DMS53 treated with DMSO at 0.1 percent for 48 hours (cell line): Measurements from ENCODE around the gene TCF4.
A peak's percentile ranks its signal among the peaks of the same experiment; 100 is the strongest.

Experiments
- DNase-seq: peaks from one replicate; lab custom pipeline; 2025; ENCODE audit not compliant: unreplicated experiment; lab: John Stamatoyannopoulos, UW

Gene TCF4

DNA sequence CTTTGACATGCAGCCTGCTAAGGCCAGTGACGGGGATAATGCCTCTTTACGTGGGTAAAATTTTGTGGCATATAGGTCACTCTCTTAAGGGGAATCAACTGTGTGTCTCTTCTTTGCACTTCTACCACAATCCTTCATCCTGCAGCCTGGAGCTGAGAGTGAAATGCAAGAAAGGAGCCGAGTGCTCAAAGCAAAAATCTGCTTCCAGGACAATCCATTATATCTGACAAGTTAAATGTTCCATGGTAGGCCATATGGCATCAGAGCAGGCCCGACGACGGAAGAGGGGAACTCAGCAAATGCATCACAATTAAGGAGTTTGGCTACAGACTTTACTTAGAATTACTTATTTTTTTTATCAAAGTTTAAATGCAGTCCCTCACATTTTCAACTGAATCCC is 171.2 kb downstream of the TCF4 start:
- no peak for DNase-seq

DNA sequence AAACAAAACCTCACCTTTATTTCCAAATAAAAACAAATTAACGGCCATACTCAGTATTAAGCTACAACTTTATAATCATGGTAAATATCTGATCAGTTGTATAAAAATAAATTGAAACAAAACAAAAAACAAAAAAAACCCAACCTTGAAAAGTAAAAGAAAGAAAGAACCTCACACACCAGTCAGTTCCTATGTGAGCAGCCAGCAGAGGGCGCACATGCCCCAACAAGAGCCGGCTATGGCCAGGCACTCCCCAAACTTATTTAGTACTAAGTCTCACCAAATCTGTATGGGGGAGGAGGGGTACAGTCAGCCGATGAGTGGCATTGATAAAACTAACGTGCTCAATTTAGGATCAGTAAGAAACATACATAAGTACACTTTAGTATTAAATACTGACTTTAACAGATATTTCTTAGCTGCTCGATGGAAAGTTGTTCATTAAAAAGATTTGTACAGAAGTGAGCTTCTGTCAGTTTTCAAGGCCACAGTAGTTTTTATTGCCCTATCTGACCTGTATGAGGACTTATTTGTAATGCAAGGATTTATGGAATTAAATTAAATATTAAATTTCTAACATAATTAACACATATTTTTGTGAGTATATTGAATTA is 172.6 kb downstream of the TCF4 start:
- DNase-seq: peak; percentile 78

DNA sequence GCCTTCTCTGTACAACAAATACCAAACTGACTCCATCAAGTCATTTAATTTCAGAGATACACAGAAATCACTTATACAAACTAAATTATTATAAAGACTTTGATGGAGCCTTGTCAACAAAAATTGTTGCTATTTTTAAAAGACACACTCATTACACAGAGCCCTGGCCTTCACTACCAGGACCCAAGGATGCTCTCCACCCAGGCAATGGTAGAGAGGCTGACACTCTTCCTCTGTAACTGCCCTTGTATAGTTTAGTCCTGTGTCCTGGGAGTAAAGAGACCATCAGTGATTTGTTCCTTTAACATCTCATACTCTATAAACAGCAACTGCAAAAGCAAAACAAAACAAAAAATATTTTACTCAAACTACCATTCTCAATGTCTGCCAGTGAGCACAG is 173.5 kb downstream of the TCF4 start:
- no peak for DNase-seq

DNA sequence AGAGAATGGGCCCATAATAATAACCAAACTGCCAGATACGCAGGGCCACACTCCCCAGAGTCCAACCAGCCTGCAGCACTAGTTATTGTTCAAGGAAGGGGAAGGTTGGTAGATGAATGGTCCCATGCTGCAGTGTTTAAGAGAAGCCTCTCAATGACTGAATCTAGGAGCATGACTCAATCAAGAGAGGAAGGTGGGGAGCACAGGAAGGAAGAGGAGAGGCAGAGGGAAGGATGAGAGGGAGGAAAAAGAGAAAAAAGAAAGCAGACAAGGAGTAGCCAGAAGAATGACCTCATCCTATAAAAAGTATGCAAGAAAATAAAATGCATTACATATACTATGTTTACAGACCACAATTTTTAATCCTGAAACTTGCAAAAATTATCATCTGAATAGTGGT is 174.5 kb downstream of the TCF4 start:
- no peak for DNase-seq

DNA sequence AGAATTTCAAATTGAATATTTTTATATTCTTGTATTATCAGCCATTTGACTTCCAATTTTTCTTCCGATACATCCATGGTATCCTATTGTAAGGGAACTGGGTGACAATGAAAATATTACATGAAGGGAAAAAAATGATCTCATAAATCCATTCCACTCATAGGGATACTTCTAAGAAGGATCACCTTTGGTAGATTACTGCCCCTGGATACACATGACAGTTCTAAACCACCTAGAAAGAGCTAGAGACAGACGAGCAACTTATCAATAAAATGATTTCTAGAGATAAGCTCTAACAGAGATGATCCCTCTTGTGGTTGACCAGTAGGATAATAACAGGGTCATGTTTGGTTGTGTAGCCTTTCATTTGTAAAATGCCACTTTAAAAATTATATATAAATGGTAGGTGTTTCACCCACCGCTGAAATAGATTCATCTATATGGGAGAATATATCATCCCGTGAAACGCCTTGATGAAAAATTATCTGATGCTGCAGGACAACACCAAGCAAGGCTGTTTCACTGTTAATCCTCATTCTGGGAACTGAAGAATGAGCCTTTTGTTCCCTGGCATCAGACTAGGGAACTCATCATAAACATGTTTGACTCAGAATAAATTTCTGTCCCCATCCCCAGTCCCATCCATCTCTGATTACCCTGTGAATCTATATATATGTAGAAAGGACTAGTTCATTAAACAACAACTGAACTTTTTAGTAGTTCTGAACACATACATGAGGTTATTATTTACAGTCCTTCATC is 180.0 kb downstream of the TCF4 start:
- no peak for DNase-seq

DNA sequence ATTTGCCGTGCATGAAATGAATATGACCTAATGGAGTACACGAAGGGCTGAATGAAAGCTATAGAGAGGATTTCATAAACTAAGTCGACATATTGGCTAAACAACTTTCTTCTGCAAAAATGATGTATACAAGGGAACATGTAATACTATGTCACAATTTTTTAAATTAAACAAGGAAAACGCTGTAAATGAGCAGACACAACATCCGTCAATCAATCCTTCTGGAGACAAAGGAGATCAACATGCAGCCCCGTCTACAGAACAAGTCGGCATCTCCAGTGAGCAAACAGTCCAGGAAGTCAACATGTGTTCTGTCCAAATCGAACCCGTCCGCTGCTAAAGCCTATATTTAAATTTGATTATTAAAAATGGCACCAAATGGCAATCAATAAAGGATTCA is 180.8 kb downstream of the TCF4 start:
- DNase-seq: no peak

DNA sequence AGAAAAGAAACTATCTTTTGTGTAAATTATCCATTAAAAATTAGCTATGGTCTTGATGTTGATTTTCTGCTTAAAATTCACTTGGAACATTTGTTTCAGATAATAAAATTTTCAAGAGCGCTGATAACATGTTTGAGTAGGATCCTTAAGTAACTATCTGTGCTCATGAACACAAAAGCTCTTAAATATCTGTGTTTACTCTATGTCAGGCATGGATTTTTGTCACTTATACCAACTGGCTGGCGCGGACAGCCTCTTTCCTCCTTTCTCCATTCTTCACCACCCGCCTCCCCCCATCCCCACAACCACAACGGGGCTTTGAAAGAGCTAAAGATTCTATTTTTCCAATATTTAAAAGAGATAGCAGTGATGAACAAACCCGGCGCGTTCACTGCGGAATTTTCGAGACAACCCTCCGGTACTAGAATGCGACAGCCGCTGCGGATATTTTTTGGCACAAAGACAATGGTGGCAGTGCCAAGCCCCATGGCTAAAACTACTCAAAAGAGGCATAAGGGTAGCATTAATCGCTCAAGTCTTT is 181.5 kb downstream of the TCF4 start:
- DNase-seq: no peak

DNA sequence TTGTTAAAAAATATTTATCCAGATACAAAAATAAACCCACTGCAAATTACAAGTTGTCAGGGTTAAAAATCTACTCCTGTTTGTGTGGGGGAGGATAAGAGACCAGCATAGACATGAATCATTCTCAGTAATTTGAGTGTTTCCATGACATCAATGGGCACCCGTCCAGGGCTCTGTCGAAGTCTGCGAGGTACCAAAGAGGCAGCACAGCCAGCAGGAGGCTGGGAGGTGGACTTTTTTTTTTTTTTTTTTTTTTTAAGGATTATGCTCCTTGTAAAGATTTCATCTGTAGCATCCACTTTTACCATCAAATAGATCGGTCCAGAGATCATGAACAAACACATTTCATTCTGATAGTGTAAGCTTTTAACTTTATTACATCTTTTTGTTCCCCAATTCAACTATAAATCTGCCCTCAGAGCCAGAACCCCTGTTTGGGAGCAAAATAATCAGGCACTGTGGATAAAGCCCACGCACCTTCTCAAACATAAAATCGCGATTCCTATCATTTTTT is 182.0 kb downstream of the TCF4 start:
- DNase-seq: peak; percentile 73

DNA sequence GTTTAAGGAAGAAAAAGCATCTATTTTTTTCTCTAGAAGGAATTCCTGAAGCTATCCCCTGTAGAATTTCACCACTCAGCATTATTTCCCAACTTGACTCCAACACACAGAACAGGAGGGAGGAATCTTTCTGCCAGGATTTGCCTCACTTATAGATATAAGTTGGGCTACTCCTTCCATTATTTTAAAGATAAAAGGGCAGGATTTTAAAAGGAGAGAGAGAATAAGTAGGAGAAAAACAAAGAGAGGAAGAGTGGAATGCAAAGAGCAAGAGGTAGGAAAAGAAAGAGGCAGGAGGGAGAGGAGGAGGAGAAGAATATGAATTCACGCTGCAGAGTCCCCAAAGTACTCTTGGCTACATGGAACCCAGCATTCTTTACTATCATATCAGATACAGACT is 182.5 kb downstream of the TCF4 start:
- DNase-seq: no peak

DNA sequence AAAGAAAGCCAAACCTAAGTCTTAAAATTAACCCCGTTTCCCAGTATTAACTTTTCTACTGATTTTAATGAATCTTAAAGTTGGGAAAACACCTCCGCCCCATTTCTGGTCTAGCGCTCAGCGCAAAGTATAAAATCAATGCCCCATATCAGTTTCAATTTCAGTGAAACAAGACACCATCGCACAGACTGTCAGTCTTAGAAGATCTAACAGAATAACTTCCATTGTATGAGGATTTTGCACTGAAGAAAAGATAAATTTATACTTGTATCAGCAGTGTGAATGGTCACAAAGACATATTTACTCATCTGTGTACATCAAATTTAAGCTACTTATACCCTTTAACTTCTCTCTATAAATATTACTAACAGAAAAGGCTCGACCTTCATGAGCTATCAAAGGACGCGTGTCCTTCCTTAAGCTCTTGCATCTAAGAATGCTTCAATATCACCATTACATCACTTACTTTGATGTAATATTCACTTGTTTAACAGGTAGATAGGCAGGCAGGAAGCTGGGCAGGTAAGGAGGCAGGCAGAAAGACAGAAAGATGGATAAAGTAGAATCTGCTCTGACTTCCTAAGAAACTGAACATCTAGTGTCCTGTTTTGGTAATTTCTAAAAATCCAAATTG is 183.0 kb downstream of the TCF4 start:
- DNase-seq: no peak

DNA sequence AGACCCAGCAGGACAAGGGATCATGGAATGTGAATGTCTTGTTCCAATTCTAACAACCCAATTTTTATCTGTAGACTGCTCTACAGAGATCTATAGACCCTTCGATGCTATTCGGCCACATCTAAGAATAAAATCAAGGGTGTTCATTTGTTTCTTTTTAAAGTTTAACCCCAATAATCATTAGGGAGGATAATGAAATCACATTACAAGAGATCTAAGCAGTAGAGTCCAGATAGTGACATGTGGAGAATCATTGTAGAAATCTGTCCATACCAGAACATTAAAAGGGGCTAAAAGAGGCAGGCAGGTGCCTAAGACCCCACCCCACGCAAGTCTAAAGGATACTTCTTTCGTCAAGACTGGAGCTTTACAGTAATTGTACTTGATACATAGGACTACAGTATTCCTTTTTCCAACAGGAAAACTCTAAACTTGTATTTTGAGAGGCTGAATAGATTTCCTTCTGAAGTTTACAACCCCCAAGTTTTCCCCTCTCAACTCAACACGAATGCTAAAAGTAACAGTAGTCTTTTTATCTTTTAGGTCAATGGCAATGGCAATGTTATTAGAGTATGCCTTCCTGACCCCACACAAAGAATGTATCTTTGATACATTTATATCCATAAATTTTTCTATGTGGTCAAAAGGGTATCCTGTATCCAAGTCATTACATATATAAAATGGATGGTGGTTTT is 183.7 kb downstream of the TCF4 start:
- no peak for DNase-seq

DNA sequence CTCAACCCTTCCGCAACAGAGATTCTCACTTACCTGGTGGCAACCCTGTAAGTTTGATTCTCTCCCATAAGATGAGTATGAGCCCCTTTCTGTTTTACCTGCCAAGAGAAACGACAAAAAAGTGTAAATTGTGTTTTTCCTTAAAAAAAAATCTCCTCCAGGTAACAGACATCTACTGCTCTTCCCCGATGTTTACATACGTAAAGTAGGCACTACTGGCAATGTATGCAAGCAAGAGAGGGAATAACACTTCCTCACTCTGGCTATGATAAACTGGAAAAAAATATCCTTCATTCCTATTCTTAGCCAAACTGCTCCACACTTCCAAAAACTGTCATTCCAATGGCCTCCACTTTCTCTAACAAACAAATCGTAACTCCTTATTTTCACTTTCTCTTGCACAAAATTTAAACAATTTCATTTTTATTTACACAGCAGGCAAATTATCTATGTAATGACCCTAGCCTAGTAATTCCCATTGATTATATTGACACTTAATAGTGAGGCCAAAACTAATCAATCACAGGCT is 184.5 kb downstream of the TCF4 start:
- no peak for DNase-seq

DNA sequence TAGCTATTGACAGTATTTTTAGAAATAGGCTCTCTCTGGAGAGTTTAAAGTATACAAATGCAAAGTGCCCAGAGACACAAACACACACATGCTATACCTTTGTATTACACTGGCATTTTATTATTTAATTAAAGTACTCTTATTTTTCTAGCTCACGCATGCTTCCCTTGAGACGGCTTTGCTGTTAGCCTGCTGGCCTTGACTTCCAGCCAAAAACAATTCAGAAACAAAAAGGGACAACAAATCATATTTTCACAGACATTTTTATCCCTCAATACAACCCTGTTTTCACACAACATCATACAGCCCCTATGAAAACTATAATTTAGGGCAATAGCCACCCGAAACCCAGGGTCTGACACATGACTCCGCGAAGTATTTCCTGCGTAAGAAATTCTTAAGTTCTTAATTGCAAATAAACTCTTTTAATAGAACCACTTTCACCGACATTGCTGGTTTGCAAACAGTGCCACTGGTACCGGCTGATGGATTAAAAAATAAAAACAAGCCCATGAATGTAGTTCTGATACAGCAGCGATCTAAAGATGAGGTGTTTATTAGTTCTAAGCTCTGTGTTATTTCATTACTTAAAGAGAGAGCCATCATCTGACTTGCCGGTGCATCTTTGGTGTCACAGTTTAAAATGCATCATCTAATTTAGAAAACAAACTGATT is 185.1 kb downstream of the TCF4 start:
- DNase-seq: no peak

DNA sequence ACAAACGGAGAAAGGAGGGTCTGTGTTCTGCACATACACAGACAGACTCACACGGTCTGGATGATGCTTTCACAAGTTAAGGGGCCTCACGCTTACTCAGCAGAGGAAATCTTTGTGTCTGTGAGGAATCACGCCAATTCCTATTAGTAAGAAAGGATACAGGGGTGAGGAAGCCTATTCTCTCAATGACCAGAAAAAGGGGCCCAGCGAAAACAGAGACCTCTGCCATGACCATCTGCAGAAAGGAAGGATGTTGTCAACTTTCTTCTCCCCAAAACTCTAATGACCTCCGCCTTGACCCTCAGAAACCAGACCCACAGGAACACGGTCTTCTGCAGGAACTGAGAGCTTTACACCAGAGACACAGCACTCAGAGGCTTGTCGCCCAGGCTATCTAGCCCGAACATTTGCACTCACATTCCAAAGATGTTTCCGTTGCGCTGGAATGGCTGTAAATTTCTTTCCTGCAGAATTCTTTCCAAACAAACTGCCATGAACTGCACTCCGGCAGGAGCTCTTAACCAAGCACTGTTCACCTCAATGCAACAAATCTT is 186.3 kb downstream of the TCF4 start:
- no peak for DNase-seq

DNA sequence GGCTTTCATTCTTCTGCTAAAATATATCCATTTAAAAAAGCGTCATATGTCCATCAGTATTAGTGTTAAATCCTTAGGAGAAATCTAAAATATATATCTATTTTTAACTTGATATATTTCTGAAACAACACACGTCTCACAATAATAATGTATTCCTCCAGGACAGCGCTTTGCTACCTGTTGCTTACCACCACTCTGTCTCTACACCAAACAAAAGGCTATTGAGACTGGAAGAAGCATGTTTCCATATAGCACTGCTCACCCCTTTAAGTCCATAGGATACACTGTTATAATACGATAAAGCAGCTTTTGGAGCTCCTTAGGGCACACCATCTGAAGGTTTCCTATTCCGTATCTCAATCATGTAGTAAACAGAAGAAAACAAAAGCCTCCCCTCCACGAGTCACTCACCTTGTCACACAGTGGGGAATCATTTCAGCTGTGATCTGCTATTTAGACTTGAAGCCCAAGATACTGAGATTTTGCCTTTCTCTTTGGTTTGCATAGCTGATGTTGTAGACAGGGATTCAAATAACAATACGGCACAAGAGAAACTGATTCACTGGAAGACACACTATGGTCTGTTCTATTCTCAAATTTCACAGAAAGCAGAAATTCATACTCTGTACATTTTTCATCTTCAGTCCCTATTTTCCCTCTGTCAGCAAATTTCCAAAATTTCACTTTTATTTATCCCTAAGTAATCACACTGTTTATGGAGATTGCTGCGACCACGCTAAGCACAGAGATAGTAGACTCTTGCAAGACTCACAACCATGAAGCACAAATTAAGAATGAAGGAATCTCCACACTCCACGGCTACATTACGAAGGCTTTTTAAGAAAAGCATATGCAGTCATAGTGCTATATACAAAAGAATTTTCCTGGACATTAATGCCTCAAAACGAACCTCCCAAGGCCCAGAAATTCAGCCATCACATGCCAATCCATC is 187.1 kb downstream of the TCF4 start:
- DNase-seq: no peak

DNA sequence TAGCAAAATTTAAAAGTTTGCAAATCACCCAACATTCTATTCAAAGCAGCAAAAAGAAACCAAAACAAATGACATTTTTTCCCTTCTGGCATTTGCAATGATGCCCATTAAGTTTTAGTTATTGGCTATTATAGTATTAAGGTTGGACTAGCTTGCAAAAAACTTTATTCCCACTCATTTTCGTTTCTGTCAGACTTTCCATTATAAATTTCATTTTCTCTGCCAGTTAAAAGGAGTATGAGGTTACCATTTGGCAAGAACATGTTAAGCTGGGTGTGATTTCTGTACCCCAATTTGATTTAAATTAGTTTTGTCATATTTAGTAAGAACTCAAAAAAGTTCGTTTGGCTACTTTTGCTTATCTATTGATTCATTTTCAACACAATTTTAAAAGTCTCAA is 187.9 kb downstream of the TCF4 start:
- DNase-seq: no peak

DNA sequence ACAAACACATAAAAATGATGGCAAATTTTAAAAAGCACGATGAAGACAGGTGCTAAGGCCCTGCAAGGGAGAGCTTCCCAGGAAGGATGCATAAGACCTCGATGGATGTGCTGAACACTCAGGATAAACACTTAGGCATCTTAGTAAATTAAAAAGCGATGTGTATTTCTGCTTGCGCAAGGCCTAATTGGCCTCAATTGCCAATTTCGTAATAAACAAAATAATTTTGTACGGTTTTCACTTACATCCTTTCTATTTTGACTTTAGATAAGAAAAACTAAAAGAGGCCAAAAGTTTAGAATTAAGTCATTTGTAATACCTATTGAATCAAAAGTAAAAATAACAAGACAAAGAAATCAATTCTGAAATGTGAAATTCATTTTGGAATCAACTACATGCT is 189.1 kb downstream of the TCF4 start:
- no peak for DNase-seq

DNA sequence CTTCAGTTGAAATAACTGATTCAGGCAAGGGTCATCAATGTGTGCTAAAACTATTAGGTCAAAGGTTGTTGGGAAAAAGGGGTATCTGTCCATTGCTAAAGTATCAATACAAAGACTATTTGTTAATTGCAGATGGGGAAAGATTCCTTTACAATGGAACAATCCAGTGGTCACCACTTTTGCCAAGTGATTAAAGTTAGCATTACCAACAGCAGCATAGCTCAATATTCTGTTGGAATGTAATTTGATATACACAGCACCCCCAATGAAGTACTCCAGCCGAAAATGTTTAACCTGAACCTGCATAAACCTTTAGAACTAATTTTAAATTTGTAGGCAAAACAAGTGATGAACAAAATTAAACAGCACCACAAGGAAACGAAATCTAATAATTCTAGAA is 191.0 kb downstream of the TCF4 start:
- DNase-seq: no peak

DNA sequence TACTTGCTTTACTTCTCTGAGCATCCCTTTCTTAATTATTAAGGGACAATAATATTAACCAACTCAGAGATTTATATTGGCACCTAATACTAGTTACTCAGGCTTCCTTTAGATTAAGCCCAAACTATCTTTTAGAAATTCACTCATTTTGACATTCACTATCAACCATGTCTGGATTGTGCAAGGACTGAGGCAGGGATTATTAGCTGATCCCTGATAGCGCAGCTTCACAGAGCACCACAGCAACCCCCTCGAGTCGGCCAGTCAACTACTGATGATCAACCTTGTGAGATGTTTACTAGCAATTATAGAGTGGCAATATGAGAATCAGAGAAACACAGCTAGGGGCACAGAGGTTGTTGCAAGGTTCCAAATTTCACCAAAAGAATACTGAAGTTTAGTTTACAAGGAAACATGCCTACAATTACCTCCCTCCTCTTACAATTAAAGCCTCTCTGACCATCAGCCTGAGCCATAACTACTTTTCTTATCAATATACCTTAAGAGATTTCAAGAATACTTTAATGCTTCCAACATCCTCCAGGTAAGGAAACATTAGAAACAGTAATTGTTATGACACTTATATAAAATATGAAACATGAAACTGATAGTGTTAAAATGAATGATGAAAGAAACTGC is 191.6 kb downstream of the TCF4 start:
- DNase-seq: no peak
